Measurements from ENCODE around the gene TRIM32.
"Not testable (repeated sequence)": the region's sequence is repeated elsewhere in the genome, so short reads cannot be mapped to it uniquely, and the experiment has no call there.

Gene TRIM32

DNA sequence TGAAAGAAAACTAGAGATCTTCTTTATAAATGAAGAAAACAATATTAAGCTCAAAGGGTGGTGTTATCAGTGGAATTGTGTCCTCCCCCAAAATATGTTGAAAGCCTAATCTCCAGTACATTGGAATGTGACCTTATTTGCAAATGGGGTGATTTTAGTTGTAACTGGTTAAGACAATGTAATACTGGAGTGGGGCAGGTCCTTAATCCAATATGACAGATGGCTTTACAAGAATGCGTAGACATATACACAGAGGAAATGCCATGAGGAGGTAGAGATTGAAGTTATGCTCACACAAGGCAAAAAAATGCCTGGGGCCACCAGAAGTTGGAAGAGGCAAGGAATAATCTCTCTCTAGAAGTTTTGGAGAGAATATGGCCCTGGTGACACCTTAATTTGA lies 13.7 kb upstream of the TRIM32 start:
- DNase-seq (ENCODE audit: low read depth in 4 of 4, low spot score in 1 of 4), result no peak

DNA sequence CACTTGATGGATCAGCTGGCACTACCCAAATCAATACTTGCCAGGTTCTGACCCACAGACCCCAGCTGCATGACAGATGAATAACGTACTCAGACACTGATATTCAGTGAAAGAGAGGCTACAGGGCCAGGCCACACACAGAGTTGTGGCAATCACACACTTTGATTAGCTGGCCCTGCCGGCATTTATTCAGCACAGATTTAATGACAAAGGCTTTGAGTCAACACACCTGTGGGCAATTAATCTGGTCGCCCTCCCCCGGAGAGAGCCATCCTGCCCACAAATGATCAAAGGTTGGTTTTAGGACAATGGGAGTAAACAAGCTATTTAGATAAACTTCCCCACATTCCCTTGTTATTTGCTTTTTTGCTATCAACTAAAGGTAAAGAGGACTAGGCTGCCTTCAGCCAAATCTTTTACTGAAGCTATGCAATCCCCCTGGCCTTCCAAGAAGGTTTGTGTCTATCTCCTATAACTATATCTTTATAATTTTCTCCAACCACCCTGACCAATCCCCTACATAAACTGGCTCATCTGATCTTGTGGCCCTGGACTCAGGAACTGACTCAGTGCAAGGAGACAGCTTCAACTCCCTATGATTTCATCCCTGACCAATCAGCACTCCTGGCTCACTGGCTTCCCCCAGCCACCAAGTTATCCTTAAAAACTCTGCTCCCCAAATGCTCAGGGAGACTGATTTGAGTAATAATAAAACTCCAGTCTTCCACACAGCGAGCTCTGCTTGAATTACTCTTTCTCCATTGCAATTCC lies 12.7 kb upstream of the TRIM32 start:
- no peak for DNase-seq (ENCODE audit: low read depth in 4 of 4, low spot score in 1 of 4)

DNA sequence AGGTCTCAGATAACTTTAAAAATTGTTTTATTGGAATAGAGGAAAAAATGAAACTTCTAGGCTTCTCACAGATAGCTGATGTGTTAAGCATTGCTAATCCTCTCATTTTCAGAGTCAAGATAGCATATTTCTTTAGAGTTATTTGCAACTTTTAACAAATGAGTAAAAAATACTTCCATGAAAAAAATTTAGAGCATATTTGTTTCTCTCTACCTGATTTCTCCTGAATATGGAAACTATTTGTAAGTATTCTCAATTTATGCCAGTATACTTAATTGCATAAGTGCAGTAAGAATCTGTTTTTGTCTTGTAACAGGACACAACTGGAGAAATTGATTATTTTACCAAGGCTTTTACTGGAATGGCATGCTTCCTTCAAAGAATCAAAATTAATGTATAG lies 3.6 kb upstream of the TRIM32 start:
- DNase-seq (ENCODE audit: low read depth in 4 of 4, low spot score in 1 of 4), result no peak

DNA sequence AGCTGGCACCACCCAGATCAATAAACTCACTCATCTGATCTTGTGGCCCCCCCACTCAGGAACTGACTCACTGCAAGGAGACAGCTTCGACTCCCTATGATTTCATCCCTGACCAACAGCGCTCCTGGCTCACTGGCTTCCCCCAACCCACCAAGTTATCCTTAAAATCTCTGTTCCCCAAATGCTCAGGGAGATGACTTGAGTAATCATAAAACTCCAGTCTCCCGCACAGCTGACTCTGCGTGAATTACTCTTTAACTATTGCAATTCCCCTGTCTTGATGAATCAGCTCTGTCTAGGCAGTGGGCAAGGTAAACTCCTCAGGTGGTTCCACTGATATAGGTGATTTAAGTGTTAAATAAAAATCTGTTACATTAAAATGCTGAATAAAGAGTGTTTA lies 1.9 kb upstream of the TRIM32 start:
- no peak for DNase-seq (ENCODE audit: low read depth in 4 of 4, low spot score in 1 of 4)

DNA sequence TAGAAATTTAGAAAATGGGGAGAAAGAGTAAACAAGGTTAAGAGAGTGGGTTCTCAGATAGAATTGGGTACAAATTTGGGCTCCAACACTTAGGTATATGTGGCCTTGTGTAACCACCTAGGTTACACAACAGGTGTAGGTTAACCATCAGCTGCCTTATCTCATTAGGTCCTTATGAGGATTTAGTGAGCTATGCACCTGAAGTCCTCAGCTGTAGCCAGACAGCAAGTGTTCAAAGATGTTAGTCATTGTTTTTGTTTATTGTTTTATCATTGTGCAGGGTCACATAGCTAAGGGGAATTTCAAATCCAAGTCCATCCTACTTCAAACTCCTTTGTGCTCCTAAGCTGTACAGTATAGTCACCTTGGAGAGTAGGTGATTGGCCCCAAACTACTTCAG lies 970 bp upstream of the TRIM32 start:
- no peak for DNase-seq (ENCODE audit: low read depth in 4 of 4, low spot score in 1 of 4)

DNA sequence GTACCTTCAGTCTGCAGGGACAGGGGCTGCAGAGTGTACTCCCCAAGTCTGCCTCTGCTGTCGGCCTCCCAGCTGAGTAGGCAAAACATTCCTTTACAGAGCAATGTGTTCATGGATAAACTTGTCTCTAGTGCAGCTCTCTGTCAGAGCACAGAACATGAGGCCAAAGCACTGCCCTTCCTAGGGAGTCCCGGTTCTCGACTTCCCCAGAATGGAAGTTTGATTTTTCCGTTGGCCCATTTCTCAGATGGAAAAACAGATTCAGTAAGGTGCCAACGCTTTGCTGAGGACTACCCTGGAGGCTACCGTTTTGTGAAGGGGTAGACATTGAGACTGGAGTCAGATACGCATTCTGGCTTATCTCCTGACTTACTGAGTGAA lies 422 bp upstream of the TRIM32 start:
- no peak for DNase-seq (ENCODE audit: low read depth in 4 of 4, low spot score in 1 of 4)

DNA sequence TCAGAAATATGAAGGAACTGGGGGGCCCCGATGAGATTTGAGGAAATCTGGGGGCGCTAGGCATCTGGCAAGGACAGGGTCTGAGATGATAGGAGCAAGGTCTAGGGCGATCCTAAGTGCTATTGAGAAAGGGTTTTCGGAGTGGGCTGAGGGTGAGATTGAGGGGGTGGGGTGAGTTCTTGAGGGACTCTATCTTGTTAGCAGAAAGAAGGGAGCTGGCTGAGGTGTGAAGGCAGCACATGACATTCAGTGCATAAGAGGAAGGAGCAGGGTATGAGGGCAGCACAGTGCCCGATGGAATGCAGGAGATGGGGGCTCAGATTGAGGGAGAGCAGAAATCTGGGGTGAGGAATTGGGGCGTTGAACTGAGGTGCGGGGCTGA lies 640 bp downstream of the TRIM32 start:
- no peak for DNase-seq (ENCODE audit: low read depth in 4 of 4, low spot score in 1 of 4)

DNA sequence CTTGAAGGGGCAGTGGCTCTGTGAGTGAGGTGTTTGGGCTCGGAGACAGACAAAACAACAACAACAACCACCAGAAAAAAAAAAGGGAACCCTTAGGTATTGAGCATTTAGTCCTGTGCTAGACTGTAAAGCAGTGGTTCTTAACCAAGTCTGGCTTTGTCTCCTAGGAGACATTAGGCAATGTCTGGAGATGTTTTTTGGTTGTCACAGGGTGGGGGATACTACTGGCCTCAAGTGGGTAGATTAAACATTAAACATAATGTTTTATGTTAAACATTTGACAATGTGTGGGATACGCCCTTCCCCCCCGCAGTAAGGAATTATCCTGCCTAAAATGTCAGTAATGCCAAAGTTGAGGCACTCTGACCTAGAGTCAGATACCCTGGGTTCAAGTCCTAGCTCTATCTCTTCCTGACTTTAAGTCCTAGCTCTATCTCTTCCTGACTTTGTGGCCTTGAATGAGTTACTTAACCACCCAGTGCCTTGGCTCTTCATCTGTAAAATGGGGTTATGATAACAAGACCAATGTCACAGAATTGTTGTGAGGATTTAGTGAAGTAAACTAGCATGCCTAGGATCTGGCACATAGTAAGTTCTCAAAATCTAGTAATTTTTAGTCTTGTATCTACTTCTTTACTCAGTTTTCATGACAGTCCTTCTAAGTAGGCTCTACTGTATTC lies 1.8 kb downstream of the TRIM32 start:
- no peak for DNase-seq (ENCODE audit: low read depth in 4 of 4, low spot score in 1 of 4)

DNA sequence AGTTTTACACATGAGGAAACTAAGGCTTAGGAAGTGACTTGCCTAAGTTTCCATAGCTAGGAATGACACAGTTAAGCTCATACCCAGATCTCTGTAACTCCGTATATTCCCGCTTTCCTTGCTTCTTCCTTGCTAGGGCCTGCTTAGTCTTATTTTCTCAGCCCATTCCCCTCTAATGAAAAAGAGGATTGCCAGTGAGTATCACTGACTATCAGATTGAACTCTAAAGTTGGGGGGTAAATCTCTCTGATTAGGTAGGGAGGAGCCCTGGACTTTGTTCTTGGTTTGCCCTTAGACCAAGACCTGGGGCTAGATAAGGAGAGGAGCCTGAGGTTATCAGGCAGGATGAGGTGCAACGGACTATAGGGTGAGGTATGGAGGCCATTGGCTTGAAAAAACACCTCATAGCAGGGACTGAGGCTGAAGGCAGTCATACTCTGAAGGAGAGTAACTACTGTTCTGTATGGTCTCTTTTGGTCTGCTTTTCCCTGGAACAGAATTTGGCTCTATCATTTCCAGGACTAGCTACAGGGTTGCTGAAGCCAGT lies 2.5 kb downstream of the TRIM32 start:
- no peak for DNase-seq (ENCODE audit: low read depth in 4 of 4, low spot score in 1 of 4)

DNA sequence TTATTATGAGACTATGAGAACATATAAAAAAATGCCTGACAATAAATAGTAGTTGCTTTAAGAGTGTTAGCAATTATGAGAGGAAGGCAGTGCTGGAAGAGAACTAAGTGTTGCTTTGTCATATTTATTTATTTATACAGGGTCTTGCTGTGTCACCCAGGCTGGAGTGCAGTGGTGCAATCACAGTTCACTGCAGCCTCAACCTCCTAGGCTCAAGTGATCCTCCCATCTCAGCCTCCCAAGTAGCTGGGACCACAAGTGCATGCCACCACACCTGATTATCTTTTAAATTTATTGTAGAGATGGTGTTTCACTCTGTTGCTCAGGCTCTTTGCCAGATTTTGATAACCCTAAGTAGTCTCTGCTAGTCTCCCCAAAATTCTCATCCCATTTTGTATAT lies 3.7 kb downstream of the TRIM32 start:
- DNase-seq (ENCODE audit: low read depth in 4 of 4, low spot score in 1 of 4), result not testable (repeated sequence)

DNA sequence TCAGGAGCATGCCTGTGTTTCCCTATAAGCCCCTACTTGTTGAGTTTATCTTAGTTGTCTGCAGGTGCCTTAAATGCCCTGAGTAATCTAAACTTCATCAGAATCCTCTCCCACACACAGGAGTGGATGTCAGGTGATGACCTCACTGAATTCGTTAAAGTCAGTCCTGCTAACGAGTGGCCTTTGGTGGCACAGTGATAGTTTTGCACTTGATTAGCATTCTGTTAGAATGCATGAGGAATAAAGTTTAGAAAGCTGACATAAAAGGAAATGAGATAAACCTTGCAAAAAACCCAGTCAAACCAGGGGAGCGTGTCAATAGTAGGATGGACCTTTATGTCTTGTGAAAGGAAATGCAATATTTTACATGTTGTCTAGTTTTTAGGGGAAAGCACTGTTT lies 4.5 kb downstream of the TRIM32 start:
- DNase-seq (ENCODE audit: low read depth in 4 of 4, low spot score in 1 of 4), result no peak

DNA sequence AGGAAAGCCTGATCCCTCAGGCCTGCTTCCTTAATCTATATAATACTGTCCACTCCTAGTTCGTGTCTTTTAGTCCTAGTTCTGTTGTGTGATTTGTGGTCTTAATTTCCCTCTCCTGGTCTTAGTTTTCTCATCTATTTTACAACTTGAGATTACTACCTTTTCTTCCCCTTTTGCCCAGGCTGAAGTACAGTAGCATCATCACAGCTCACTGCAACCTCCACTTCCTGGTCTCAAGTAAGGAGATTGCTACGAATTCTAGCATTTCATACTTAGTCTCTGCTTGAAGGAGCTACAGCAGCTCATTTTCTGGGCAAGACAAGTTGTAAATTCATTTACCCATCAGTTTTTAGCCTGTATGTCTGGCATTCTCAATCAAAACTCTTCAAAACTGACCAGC lies 5.5 kb downstream of the TRIM32 start:
- DNase-seq (ENCODE audit: low read depth in 4 of 4, low spot score in 1 of 4), result no peak

DNA sequence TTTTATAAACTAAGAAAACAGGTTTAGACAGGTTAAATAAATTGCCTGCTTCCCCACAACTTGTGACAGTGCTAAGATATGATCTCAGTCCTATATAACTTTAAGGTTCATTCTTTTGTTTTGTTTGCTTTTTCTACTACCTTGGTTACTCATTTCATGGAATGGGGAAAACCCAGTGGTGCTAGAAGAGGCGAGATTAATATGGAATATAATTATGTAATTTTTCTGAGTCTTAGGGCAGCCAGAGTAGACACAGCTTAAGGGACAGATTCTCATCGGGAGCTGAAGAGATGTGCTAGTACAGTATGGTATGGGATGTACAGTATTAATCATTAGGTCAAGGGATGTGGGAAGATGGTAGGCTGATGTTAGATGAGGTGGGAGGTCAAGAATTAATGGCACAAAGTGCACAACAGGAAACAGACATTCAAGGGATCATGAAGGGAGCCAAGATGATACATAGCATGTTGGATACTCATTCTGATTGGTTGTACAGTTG lies 6.2 kb downstream of the TRIM32 start:
- DNase-seq (ENCODE audit: low read depth in 4 of 4, low spot score in 1 of 4), result no peak

DNA sequence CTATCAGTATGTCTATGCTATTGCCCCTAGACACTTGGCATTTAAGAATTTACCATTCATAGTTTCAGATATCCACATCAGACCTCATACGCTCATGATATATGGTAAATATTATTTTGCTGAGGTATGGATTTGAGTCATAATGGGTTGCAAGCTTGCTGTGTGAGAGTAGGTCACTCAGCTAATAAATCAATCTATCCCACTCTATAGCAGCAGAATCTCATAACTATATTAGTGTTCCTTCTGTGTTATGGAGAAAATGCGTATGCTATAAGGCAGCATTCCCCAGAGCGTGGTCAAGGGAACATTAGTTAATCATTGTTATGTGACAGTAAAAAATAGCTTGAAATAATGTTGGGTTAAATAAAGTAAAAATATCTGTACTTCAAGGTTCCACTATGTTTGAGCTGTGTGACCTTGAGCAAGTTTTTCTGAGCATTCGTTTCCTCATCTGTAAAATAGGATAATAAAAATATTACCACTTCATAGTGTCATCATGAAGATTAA lies 7.7 kb downstream of the TRIM32 start:
- DNase-seq (ENCODE audit: low read depth in 4 of 4, low spot score in 1 of 4), result no peak

DNA sequence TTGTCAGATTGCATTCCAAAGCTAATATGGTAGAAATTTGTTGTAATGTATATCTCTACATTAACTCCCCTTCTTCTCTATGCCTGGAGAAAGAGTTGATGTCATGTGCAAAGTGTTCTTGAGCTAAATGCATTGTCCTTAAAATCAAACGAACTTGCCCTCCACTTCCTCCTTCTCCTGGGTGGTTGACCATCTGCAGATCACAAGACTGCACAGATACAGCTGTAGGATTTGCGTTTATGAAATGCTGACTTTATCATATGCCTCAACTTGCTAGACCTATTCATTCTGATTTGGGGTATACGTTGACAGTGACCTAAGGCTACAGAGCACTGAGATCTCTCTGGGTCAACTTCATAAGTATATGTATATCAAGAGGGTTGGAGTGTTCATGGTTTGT lies 8.3 kb downstream of the TRIM32 start:
- DNase-seq (ENCODE audit: low read depth in 4 of 4, low spot score in 1 of 4), result no peak

DNA sequence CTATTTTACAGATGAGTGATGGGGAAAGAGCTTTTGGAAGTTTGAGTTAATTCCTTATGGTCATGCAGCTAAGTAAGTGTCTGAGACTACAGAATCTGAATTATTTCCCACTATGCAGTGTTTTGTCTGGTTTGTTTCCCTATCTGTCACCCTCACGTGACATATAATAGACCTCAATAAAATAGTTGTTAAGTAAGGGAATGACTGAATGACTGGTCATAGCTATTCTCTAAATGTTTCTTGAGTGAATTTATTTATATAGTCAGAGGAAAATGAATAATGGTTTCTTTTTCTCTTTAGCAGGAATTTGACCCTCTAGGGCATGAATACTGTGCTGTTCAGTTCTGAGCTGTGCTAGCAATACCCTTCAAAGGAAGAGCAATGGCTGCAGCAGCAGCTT lies 10.3 kb downstream of the TRIM32 start:
- DNase-seq (ENCODE audit: low read depth in 4 of 4, low spot score in 1 of 4), result no peak

DNA sequence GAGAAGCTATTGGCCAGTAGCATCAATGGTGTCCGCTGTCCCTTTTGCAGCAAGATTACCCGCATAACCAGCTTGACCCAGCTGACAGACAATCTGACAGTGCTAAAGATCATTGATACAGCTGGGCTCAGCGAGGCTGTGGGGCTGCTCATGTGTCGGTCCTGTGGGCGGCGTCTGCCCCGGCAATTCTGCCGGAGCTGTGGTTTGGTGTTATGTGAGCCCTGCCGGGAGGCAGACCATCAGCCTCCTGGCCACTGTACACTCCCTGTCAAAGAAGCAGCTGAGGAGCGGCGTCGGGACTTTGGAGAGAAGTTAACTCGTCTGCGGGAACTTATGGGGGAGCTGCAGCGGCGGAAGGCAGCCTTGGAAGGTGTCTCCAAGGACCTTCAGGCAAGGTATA lies 10.8 kb downstream of the TRIM32 start:
- DNase-seq (ENCODE audit: low read depth in 4 of 4, low spot score in 1 of 4), result no peak

DNA sequence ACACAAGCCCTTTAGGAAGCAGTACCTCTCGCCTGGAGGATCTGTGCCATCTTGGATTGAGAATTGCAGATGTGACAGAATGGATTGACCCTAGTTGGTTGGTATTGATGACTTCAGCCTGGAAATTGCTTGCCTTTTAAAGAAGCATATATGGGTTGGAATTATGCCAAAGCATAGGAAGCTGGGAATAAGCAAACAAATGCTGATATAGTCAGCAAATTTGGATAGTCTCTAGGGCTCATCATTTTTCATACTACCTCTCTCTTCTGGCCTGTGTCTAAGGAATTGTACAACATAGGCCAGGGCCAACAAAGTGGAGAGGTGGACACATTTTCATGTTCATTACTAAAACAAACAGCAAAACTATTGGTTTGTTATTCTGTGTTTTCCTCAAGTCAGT lies 13.2 kb downstream of the TRIM32 start:
- DNase-seq (ENCODE audit: low read depth in 4 of 4, low spot score in 1 of 4), result no peak

DNA sequence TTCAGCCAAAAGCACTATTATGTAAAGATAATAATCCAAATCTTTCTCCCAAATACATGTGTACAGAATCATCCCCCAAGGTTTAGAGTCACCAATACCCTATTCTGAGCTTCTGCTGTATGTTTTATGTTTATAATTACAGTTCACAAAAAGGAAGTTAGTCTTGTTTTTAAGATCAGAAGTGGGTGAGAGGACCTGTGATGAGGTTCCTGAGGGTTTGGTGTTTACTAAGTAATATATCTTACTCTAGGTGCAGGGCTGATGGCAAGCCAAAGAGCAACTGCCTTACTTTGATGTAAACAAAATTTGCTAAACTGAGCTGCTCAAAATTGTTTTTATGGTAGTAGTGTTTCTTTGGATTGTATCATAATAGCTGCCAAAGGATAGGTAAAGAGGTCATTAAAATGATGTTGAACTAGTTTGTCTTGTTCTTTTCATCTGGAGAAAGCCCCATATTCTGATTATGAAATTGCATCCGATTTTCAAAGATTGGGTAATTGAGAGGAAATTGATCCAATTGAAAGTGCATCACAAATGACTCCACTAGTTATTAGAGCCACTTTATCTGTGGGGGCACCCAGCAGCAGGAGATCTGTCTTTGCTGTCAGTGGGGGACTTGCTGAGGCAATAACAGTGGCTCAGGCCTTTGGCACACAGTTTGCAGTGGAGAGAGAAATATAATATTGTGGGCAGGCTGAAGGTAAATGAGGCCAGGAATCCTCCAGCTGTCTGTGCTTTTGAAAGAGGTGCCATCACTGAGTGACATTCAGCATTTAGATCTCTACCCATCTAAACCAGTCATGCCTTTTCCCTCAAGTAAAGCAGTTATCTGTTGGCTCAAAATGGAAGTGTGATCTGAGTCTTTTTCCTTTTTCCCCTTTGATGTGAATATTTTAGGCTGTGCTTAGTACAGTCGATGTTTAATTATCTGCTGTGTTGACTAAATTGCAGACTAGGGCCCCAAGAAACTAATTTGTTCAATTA lies 14.1 kb downstream of the TRIM32 start:
- no peak for DNase-seq (ENCODE audit: low read depth in 4 of 4, low spot score in 1 of 4)

DNA sequence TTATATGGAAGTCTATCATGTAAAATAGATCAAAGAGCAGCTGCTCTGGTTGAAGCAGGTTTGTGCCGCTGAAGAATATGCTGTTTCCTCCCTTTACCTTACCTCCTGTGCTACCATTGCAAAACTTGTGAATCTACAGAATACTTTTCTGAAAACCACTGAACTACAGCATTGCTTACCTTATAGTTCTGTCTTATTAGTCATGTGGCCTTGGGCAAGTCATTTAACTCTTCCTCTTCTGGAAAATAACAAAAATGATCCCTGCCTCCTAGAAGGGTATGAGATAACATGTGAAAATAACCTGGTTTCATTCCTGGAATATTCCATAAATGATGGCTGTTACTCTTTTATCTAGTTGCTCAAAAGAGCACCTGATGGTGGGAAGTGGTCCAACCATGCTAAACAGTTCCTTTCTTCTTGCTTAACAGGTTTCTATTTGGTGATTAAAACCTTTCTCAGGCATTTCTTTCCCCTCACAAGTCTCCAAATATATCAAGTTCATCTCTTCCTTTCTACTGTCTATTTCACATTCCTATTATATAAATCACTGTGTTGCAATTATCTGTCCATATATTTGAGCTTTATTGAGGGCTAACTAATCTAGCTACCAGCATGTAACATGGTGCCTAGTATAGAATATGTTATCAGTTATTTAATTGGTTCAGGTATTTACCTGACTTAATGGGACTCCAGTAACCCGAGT lies 15.0 kb downstream of the TRIM32 start:
- DNase-seq (ENCODE audit: low read depth in 4 of 4, low spot score in 1 of 4), result no peak

DNA sequence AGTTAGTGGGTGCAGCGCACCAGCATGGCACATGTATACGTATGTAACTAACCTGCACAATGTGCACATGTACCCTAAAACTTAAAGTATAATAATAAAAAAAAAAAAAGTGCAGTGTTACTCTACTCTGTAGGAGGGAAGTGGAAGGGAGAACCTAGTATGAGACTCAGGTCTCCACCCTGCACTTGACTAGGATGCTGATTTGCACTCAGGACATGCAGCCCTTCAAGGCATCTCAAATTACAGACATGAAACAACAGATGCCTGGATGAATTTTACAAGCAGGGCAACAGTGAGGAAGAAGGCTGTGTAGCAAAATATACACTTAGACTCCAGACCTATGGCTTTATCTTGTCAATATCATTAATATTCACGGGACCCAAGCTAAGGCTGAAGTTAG lies 16.5 kb downstream of the TRIM32 start:
- DNase-seq (ENCODE audit: low read depth in 4 of 4, low spot score in 1 of 4), result no peak

Data from stimulated activated CD4-positive, alpha-beta T cell treated with anti-CD3 and anti-CD28 coated beads, Interleukin-1b, Interleukin-23, amount 100 ng/mL, for 24 hours (primary cell).